ENCODE results near the gene PPP1R9B.

The PPP1R9B gene

DNA sequence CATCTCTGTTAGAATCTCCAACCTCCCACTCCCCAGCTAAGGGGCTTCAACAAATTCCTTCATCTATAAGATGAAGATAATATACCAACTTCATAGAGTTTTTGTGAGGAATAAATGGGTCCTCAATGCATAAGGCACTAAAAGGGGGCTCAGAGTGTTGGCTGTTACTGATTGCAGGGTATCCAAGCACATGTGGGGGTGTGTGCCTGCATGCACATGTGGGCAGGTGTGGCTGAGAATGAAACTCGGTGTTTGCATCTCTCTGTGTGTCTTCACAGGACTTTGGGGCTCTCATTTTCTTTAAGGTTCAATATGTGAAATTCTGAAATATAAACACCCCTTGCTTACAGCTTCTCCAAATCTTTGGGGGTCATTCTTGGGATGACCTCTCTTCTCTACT lies 4.1 kb upstream of the PPP1R9B start:
- Histone ChIP-seq H3K27me3 (replicated peaks; ENCODE audit: control insufficient read depth, insufficient read depth, low read length, poor library complexity, severe bottlenecking) (no peaks in the 10 kb centered on the region), H3K4me3 (ENCODE audit: insufficient read depth, low read depth, low read length, poor library complexity, severe bottlenecking) (no peak overlapping the region), H3K27ac (ENCODE audit: insufficient read depth, low read length, poor library complexity, severe bottlenecking) (no peak overlapping the region), H3K9me3 (ENCODE audit: control insufficient read depth, low read length) (no peaks in the 10 kb centered on the region), H3K4me1 (ENCODE audit: control insufficient read depth, insufficient read depth, low read length, poor library complexity, severe bottlenecking) (peaks cover 24% of the 10 kb centered on the region), H3K36me3 (ENCODE audit: control insufficient read depth, insufficient read depth, low read length) (no peaks in the 10 kb centered on the region)
- DNase-seq, result no peak

DNA sequence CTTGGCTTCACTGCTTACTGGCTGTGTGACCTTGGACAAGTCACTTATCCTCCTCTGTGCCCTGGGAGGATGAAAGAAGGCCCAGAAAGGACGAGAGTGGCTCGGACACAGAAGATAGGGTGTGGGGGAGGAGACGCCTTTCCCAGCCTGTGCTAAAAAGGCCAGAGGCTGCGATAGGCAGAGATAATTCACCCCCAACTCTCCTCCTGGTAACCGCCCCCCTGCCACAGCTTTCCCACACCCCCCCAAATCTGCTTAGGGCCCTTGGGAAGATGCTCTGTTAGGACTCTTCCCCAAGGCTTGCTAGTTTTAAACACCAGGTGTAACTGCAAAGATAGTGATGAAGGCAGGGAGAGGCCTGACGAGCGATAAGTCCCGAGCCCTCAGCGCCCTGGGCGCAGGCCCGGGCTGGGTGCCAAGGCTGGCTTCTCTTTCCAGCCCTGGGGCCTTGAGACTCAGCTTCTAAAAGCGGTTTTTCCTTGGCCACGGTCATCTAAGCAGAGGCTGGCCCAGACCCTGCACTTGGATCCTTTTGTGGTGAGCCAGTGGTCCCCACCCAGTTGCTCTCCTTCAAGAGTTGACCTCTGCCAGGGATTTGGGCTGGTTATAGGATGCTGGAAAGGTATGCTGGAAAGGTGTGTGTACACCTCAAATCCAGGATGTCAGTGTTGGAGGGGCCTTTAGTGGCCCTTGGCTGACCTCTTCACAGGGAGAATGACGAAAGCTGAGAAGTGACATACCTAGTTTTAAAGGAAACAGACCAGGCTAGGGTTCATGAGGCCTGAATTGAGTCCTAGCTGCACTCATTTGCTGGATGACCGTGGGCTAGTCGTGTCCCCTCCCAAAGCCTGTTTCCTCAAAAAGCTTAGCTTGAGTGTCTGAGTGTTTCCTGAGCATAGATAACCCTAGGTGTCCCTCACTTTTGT lies 3.4 kb upstream of the PPP1R9B start:
- Histone ChIP-seq H3K27ac (ENCODE audit: insufficient read depth, low read length, poor library complexity, severe bottlenecking) (no peak overlapping the region), H3K4me3 (ENCODE audit: insufficient read depth, low read depth, low read length, poor library complexity, severe bottlenecking) (no peak overlapping the region)

DNA sequence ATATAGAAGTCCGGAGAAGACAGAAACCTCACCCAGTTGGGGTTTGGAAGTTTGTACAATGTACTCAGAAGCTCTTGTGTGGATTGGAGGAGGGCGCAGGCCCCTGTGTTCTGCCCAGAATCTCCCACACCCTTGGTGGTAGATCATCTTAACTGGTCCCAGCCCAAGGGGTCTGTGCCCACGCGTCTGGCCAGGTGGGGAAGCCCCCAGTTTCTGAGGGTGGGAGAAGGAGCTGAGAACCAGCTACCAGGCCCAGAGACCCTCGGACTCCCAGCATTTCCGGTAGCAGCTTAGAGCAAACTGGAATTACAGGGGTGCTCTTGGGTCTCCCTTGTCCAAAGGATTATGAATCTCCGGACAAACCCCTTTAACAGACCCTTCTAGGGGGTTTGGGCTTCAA lies 2.3 kb upstream of the PPP1R9B start:
- H3K9me3 ChIP-seq (ENCODE audit: control insufficient read depth, low read length), result no peaks in the 10 kb centered on the region
- H3K27me3 ChIP-seq (replicated peaks; ENCODE audit: control insufficient read depth, insufficient read depth, low read length, poor library complexity, severe bottlenecking), result no peaks in the 10 kb centered on the region
- H3K36me3 ChIP-seq (ENCODE audit: control insufficient read depth, insufficient read depth, low read length), result no peaks in the 10 kb centered on the region
- peak overlapping the region; percentile 47 for H3K27ac ChIP-seq (ENCODE audit: insufficient read depth, low read length, poor library complexity, severe bottlenecking)
- DNase-seq, result no peak
- H3K4me3 ChIP-seq (ENCODE audit: insufficient read depth, low read depth, low read length, poor library complexity, severe bottlenecking), result no peak overlapping the region
- peaks cover 26% of the 10 kb centered on the region for H3K4me1 ChIP-seq (ENCODE audit: control insufficient read depth, insufficient read depth, low read length, poor library complexity, severe bottlenecking)

More for the DNA sequence above, 3.4 kb upstream of the PPP1R9B start:
- Histone ChIP-seq H3K4me1 (ENCODE audit: control insufficient read depth, insufficient read depth, low read length, poor library complexity, severe bottlenecking) (peaks cover 24% of the 10 kb centered on the region), H3K27me3 (replicated peaks; ENCODE audit: control insufficient read depth, insufficient read depth, low read length, poor library complexity, severe bottlenecking) (no peaks in the 10 kb centered on the region), H3K9me3 (ENCODE audit: control insufficient read depth, low read length) (no peaks in the 10 kb centered on the region), H3K36me3 (ENCODE audit: control insufficient read depth, insufficient read depth, low read length) (no peaks in the 10 kb centered on the region)
- no peak for DNase-seq

DNA sequence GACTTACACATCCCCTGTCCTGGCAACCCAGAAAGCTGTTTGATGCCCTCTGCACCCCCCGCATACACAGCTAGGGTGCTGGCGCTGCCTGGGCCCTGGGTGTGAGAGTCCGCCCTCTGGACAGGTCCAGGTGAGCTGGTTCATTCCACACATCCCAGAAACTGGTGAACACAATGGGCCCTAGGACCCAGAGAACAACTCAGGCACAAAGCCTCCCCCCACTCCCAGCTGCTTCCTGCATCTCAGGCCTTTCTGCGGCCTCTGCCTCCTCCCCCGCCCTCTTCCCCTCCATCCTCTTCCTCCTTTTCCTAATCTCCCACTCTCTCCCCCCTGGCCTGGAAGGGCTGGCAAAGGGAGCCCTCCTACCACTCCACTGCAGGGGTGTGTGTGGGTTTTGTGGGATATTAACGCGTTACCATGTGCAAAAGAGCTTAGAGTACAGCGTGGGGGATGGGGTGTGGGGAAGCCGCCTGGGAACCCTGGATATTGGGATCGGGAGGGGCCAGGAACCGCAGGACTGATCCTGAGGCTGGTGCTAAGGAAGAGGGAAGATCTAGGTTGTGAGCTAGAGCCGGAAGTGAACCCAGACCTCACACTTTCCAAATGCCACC lies 1.6 kb upstream of the PPP1R9B start:
- H3K27ac ChIP-seq (ENCODE audit: insufficient read depth, low read length, poor library complexity, severe bottlenecking), result peak overlapping the region; percentile 47
- peaks cover 31% of the 10 kb centered on the region for H3K4me1 ChIP-seq (ENCODE audit: control insufficient read depth, insufficient read depth, low read length, poor library complexity, severe bottlenecking)
- no peaks in the 10 kb centered on the region for H3K36me3 ChIP-seq (ENCODE audit: control insufficient read depth, insufficient read depth, low read length)
- no peak for DNase-seq
- H3K9me3 ChIP-seq (ENCODE audit: control insufficient read depth, low read length), result no peaks in the 10 kb centered on the region
- H3K4me3 ChIP-seq (ENCODE audit: insufficient read depth, low read depth, low read length, poor library complexity, severe bottlenecking), result peak overlapping the region; percentile 46
- no peaks in the 10 kb centered on the region for H3K27me3 ChIP-seq (replicated peaks; ENCODE audit: control insufficient read depth, insufficient read depth, low read length, poor library complexity, severe bottlenecking)

DNA sequence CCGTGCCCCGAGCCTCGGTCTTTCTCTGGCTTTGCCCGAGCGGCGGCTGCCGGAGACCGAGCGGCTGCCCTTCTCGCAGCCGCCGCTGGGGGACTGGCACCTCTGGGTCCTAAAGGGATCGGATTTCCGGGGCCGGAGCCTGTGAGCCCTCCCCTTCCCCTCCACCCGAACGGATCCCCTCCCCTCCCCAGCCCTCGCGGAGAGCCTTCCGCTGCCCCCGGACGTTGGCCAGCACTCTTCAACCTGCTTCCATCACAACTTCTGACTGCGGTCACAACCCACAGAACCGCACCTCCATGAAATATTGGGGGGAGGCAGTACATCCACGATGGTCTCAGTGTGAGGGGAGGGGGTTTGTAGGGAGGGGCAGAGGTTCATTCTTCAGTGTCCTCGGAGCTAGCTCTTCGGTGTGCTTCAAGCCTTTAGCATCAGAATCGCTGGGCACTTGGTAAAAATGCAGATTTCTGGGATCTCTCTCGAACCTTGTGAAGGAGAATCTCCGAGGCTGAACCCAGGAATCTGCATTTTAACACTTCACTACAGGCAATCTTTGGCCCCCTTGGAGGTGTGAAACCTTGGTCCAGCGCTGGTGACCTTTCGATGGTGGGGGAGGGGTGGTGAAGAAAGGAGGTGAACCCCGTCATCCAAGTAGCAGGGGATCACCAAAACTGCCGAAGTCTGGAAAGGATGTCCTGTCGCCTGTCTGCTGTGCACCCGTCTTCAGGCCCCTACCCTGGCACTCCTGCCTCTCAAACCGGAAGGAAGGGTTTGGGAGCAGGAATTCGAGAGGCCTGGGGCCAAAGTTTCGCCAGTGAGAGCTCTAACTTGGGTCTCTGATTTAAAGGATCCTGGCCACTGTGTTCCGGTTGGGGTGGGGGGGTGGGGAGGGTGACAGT lies 812 bp upstream of the PPP1R9B start:
- Histone ChIP-seq H3K27me3 (replicated peaks; ENCODE audit: control insufficient read depth, insufficient read depth, low read length, poor library complexity, severe bottlenecking) (no peaks in the 10 kb centered on the region), H3K27ac (ENCODE audit: insufficient read depth, low read length, poor library complexity, severe bottlenecking) (peak overlapping the region; percentile 86), H3K9me3 (ENCODE audit: control insufficient read depth, low read length) (no peaks in the 10 kb centered on the region), H3K36me3 (ENCODE audit: control insufficient read depth, insufficient read depth, low read length) (no peaks in the 10 kb centered on the region), H3K4me1 (ENCODE audit: control insufficient read depth, insufficient read depth, low read length, poor library complexity, severe bottlenecking) (peaks cover 38% of the 10 kb centered on the region), H3K4me3 (ENCODE audit: insufficient read depth, low read depth, low read length, poor library complexity, severe bottlenecking) (peak overlapping the region; percentile 46)
- DNase-seq, result peak; percentile 76 to 83 (median 76)

DNA sequence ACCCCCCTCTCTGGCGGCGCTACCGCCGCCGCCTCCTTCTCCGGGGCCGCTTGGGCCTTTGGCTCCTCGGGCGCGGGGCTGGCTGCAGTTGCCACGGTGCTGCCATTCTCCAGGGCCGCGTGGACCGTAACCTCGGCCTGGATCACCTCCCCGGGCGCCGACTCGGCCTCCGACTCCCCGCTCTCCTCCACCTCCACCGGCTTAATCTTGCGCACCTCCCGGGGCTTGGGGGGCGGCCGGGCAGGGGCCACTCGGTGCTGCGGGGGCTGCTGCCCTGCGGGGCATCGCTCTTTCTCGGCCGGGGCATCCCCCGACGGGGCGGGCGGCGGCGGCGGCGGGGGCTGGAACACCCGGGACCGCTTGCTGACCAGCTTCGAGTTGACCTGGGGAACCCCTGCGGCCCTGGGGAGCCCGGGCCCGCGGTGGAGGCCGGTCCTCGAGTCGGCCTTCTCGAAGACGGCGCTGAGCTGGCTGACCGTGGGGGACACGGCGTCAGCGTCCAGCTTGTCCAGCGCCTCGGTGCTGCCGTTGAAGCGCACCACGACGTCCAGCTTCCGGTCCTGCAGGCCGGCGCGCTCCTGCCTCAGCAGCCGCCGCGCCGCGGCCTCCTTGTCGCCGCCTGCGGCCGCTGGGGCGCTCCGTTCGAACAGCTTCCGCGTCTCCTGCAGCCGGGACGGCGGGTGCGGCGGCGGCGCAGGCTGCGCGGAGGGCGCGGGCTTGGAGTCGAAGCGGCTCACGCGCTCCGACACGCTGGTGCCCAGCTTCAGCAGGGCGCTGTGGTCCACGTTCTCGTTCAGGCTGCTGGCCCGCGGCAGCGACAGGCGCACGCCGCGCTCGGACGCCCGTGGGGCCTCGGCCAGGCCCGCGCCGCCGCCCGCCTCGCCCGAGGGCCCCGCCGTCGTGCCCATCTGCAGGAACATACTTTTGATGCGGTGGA lies 792 bp downstream of the PPP1R9B start:
- Histone ChIP-seq H3K27me3 (replicated peaks; ENCODE audit: control insufficient read depth, insufficient read depth, low read length, poor library complexity, severe bottlenecking) (no peaks in the 10 kb centered on the region), H3K36me3 (ENCODE audit: control insufficient read depth, insufficient read depth, low read length) (peaks cover 9% of the 10 kb centered on the region), H3K4me3 (ENCODE audit: insufficient read depth, low read depth, low read length, poor library complexity, severe bottlenecking) (peak overlapping the region; percentile 86), H3K9me3 (ENCODE audit: control insufficient read depth, low read length) (no peaks in the 10 kb centered on the region), H3K27ac (ENCODE audit: insufficient read depth, low read length, poor library complexity, severe bottlenecking) (peak overlapping the region; percentile 86), H3K4me1 (ENCODE audit: control insufficient read depth, insufficient read depth, low read length, poor library complexity, severe bottlenecking) (peaks cover 54% of the 10 kb centered on the region)
- DNase-seq, result peak in 2 of 3 donors; percentile 44 to 45

DNA sequence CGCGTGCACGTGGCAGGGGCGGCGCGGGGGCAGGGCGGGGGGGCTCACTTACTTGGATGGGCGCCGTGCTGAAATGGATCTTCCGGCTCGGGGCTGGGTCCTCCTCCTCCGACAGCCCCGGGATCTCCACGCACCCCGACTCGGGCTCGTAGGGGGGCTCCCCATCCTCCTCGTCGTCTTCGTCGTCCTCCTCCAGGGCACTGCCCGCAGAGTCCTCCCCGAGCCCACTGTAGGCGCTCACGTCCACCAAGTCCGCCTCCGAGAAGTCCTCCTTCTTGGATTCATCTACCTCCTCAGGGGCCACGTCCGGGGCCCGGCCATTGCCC lies 1.4 kb downstream of the PPP1R9B start:
- Histone ChIP-seq H3K9me3 (ENCODE audit: control insufficient read depth, low read length) (no peaks in the 10 kb centered on the region), H3K4me1 (ENCODE audit: control insufficient read depth, insufficient read depth, low read length, poor library complexity, severe bottlenecking) (peaks cover 59% of the 10 kb centered on the region), H3K27me3 (replicated peaks; ENCODE audit: control insufficient read depth, insufficient read depth, low read length, poor library complexity, severe bottlenecking) (no peaks in the 10 kb centered on the region), H3K27ac (ENCODE audit: insufficient read depth, low read length, poor library complexity, severe bottlenecking) (peak overlapping the region; percentile 86), H3K36me3 (ENCODE audit: control insufficient read depth, insufficient read depth, low read length) (peaks cover 16% of the 10 kb centered on the region), H3K4me3 (ENCODE audit: insufficient read depth, low read depth, low read length, poor library complexity, severe bottlenecking) (peak overlapping the region; percentile 86)
- no peak for DNase-seq

DNA sequence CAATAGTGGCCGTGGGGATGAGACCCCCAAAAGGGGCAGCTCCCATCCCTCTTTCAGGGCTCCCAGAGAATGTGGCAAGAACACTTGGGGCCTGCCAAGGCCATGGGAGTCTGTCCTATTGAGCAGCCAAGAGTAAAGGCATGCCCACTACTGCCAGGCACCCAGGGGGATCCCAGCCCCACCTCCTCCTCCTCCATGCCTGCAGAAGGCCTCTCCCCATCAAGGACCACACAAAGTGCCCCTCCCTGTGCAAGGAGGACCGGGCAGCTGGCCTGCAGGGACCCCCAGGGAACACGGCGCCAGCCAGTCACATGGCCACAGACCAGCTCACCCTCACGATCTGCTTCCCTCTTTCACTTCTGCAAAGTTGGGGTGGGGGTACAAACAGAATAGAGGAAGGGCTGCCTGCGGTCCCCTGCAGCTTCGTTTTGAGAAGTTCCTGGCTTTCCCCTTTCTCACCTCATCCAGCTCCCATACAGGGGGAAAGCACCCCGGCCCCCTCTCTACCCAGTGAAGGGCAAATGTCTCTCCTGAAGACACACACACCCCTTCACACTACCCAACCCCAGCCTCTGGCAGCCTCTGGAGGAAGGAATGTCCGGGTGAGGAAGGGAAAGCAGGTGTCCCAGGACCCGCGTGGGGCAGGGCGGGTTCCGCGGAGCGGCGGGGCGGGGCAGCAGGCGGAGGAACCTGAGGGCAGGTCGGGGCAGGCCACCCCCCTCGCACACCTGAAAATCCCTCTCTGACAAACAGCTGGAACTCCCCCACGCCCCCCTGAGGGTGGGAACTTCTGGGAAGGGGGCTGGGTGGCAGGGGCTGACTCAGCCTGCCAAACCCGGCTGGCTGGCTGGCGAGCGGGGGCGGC lies 2.0 kb downstream of the PPP1R9B start:
- Histone ChIP-seq H3K9me3 (ENCODE audit: control insufficient read depth, low read length) (no peaks in the 10 kb centered on the region), H3K4me1 (ENCODE audit: control insufficient read depth, insufficient read depth, low read length, poor library complexity, severe bottlenecking) (peaks cover 62% of the 10 kb centered on the region), H3K27me3 (replicated peaks; ENCODE audit: control insufficient read depth, insufficient read depth, low read length, poor library complexity, severe bottlenecking) (no peaks in the 10 kb centered on the region), H3K27ac (ENCODE audit: insufficient read depth, low read length, poor library complexity, severe bottlenecking) (peak overlapping the region; percentile 86), H3K36me3 (ENCODE audit: control insufficient read depth, insufficient read depth, low read length) (peaks cover 22% of the 10 kb centered on the region), H3K4me3 (ENCODE audit: insufficient read depth, low read depth, low read length, poor library complexity, severe bottlenecking) (peak overlapping the region; percentile 86)
- DNase-seq, result peak; percentile 63 to 76 (median 70)
